Activated CD4-positive, alpha-beta T cell treated with anti-CD3 and anti-CD28 coated beads for 4 hours (primary cell): Measurements from ENCODE around the gene CD58.

Experiments used
- DNase-seq, 2 donors: peaks; one replicate each; pipeline ENCODE4 v3.0.0-alpha.2; 2020

CD58 gene

DNA sequence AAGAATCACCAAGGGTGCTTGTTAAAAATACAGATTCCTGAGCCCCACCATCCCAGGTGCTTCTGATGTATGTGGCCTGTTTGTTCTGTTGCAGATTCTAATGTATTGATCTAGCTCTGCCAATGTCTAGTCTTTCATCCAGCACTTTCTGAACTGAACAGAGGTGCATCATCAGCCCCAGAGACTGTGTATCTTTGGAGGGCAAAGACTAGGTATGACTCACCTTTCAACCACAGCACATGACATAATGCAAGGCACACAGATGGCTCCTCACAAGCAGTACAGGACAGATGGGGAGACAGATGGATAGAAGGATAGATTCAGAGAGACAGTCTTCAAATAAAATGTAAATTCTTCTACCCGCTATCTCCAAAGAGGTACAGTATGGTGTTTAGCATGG, 32.3 kb downstream of the CD58 start:
- DNase-seq = peak; percentile 44 to 50

DNA sequence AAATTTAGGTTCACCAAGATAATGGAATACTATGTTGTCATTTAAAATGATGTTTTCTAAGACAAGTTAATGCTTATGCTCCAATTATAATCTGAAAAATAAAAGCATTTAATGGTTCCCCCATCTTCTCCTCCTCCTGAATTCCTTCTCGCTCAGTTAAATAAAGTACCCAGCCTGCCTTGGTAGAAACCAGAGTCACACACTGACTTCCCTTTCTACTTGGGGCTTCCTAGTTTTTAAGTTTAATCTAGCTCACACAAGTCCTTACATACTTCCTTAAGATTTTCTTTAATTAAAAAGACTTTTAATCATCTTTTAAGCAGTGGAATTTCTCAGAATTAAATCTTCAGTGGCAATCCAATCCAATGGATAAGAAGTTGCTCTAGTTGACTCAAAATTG, 32.9 kb downstream of the CD58 start:
- no peak for DNase-seq

DNA sequence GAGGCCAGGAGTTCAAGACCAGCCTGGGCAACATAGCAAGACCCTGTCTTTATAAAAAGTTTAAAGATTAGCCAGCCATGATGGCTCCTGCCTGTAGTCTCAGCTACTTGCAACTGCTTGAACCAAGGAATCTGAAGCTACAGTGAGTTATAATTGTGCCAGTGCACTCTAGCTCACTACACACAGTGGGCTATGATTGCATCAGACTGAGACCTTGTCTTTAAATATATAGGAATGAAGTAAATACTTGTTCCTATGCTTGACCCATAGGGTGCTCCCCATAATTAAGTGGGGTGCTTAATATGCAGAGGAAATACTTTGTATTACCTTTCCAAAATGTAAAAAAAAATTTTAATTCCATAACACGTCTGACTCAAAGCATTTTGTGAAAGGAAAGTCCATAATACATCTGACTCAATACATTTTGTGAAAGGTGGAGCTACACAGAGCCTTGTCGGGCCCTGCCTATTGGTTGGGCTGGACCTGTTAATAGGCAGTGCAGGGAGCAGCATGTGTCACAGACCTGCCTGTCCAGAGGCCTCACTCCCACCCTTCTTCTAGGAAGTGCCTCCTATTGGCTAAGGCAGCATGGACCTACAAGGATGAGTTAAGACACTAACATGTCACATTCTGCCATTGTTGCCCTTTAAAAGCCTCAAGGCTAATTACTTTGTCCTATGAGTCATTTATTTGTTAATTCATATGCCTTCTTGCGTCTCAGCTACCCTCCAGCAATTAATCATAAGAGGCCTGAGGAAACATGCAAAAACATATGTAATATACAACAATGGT, 33.6 kb downstream of the CD58 start:
- no peak for DNase-seq

DNA sequence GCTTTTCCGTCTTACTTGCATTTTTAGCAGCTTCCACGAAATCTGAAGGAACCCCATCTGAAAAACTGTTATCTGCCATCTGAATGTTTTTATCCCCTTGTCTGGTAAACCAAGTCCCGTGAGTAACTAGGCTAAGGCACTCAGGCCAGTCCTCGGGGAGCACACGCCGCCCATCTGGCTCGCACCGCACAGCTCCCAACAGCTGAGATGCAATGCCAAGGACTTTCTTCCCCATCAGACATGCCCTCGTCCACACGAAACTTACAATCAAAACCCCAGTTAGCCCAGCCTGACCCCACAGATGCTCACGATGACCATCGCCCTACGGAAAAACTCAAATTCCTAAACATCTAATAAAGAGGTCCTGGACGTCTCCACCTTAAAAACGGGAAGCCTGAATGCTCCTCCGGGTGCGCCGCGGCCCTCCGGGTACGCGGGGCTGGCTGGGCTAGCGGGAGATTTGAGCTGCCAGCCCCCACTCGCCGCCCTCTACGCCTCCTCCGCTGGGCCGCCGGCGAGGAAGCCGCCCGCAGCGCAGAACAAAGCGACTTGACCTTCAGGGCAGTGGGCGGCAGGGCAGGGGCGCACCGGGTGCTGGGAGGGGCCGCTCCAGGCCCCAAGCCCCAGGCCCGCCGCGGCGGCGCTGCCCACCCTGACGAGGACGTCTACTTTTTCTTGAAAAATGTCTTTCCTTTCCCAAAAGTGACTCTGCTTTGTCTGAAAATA, 36.6 kb downstream of the CD58 start:
- DNase-seq = no peak

DNA sequence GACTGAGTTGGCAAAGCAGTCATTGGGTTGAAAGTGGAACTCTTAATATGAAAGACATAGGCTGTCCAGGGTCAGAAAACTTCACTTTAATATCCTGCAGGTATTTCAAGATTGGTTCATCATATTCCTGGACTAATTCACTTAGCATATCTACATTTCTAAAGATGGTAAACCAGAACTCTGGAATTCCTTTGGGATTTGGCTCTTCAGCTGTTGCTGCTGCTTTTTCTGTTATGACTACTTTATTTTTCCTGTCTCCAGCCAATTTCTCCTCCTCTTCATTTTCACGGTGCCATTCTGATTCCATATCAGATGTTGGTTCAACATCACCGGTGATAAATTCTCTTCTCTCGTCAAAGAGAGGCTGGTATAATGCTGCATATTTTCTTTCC, 37.4 kb downstream of the CD58 start:
- DNase-seq = no peak

DNA sequence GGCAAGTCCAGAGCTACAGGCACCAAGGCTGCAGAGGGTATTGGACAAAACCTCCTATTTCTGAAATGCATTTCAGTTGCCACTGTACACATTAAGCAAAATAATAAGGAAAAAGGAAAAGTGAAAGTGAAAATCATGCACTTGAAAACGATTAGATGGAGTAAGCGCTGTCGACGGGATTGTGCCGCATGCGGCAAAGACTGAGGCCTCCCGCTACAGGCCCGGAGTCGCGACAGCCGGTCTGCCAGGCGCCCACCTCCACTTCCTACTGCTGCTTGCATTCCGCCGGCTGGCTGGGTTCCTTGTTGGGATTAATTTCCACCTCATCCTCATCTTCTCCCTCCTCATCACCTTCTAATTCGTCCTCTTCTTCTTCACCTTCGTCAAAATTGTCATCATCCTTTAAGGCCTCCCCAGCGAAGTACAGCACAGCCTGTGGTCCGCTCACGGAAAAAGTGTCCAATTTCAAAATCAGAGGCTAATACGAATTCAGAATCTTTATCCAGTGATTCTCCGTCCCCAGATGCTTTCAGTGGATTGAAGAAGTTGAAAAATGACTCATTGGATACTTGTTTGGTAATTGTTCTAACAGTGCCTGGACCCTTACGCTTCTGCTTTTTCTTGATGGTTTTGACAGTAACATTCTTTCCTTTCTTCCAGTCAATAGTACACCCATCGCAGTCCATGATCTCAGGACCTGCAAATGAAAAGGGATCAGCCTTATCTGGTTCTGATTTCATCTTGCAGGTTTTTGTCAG, 38.0 kb downstream of the CD58 start:
- DNase-seq = no peak

DNA sequence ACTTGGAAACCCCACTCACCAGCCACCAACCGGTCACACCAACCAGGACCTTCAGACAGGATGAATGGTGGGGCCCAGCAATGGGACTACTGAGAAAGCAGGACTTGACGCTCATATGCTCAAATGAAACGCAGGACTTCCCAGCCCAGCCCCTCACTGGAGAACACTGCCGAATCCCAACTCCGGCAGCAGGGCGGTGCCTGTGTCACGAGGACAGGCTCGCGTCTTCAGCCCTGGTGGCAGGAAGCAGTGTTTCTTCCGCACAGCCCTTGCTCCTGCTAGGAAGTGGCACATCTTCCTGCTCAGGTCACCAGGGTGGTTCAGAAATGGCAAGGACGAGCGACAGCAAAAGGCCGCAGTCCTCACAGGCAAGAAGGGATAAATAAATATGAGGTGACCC, 38.9 kb downstream of the CD58 start:
- no peak for DNase-seq

DNA sequence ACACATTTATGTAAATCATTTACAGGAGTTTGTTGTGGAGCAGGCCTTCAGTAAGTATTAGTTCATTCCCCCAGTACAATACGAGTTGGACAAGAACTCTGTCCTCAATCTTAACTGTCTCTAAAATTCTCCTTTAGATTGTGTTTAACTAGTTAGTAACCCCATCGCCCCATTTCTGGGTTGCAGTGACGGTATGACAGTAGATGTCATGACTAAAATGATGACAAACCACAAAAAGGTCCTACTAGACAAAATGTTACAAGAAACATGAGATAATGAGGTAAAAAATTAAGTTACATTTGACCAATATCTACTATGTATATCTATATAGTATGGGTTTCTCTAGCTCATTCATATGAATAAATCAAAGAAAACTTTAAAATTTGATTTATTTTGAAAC, 41.1 kb downstream of the CD58 start:
- DNase-seq = no peak

DNA sequence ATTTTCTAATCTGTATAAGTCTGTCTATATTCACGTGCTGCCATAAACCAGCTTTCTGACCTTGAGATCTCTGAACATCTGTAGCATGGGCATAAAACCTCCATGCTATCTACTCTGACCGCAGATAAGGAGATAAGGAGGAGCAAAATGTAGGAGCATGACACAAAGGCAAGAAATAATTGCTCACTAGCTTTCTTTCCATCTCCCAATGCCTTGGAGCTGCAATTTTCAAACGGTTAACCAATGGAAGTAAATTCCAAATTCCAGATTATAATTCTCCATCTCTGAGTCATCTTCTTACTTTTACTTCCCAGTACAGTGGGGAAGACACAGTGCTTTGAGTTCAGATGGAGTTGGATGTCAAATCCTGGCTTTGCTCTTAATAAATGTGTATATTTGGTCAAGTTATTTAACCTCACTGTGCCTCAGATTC, 41.6 kb downstream of the CD58 start:
- no peak for DNase-seq

DNA sequence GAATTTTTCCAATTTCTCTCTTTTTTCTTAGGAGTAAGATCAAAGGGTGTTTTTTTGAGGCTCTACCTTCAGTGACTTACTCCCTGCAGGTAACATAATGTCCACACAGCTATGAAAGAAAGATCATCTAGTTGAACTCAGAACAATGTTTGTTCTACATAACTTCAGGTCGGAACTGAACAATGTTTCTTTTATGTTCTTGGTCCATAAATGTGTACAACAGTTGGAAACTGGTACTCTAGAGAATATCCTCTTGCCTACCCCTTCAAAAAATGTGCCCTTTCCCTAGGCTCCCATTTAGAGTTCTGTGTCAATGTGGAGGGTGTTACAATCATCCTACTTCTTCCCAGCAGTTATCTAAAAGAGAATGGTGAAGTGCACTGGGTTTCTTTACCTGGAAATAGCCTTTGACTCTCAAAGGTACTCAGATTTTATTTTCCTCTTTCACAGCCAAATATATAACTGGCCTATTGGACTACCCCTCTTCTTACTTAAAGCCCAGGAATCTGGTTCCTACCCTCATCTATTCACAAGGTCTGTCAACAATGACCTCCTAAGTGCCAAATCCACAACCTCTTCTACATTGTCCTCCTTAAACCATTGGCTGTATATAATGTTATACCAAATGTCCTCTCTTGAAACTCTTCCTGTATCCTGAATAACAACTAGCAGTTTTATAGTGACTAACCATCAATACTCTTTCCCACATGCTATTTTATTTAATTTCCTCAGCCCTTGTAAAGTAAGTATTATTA, 42.3 kb downstream of the CD58 start:
- DNase-seq = no peak

DNA sequence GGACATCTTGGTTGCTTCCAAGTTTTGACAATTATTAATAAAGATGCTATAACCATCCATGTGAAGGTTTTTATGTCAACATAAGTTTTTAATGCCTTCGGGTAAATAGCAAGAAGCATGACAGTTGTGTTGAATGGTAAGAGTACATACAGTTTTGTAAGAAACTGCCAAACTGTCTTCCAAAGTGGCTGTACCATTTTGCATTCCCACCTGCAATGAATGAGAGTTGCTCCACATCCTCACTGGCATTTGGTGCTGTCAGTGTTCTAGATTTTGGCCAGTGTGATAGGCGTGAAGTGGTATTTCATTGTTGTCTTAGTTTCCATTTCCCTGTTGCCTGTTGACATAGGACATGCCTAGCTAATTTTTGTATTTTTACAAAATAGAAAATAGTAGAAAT, 45.4 kb downstream of the CD58 start:
- no peak for DNase-seq

DNA sequence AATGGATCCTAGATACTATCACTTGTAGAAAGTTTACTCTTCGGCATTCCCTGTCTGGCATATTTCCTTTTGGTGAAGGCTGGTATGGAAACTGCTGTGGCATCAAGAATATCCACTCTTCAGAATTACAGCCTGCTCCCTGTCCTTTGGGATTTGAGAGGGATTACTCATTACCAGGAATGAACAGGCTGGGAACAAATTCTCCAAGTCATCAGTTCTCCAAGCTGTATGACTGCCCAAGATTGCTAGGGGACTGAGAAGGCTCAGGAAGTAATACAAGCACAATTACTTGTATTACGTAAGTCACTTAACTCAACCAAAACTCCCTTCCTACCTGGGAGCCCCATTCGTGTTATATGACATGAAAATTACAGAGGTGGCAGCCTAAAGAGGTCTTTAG, 49.6 kb downstream of the CD58 start:
- no peak for DNase-seq

DNA sequence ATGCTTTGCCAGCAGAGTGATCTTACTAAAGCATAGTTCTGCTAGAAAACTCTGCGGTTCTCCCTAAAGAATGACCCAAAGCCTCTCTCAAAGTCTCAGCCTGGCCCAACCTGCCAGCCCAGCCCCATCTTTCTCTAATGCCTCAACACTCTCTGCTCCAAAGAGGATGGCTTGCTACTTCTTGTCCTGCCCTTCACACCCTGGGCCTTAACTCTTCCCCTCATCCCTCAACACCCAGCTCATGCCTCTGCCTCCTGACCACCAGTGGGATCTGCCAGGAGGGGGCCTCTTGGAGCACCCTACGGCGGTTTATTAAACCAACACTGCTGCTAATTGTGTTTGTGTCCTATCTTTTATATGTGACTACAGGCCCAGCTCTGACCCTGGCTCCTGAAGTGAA, 52.4 kb downstream of the CD58 start:
- no peak for DNase-seq

DNA sequence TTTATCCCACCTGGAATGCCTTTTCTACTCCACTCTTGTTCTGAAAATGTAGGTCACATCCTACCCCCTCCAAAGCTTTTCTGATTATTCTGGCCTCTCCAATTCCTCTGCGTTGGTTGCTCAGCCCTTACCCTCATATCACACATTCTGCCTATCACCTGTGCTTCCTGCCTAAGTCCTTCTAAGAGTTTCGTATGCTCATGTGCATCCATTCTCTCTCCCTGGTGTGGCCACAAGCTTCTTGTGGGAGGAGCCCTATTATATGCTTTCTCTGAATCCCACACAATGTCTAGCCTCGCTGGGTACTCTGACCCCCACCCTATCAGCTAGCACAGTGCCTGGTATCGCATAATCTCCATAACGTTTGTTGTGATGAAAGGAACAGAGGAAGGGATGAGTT, 54.2 kb downstream of the CD58 start:
- no peak for DNase-seq

DNA sequence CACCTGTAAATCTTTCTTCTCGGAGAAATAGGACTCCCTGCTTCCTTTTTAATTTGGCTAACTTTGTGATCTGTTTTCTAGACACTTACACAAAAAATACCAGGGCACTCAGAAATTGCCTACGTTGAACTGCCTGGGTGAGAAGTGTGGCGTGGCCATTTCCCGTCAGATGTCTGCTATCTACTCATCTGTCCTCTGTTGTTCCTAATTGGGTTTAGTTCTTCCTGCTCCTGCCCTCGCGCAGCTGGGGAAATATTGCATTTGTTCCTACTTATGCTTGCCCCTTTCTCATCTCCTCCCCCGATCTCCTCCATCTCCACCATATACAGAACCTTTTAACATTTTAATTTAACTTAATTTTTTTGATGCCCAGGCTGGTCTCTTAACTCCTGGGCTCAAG, 55.1 kb downstream of the CD58 start:
- DNase-seq = no peak

DNA sequence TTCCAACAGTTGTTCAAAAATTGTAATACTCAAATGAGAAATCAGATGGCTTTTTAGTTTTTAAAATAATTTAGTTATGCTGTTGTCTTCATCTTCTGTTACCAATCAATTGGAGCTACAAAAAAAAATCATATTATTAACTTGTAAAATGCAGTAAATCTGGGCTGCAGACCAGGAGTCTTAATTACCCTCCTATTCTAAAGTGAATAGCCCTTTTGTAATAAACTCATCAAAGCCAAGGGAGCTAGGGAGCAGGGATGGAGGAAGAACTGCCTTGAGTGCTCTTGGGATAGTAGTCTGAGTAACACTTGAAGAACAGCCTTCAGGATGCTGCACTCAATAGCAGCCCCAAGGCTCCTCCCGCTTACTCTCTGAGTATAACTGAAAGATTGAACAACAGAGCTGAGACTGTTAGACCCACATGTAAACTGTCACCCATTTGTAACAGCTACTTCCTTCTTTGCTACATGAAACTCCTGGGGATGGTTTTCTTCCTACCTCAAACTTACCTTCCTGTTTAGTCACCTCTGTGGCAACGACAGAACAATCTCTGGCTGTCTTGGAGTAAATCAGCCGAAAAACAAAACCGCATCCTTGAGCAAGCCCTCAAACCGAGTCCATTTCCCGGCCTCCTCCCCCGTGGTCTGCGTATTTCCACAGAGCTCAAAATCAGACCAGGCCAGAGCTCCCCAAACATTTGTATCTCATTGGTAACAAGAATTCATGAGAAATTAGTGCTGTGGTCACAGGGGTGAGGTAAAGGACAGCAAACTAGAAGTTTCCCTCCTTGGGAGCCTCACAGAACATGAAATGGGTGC, 55.9 kb downstream of the CD58 start:
- peak; percentile 52 to 55 for DNase-seq

DNA sequence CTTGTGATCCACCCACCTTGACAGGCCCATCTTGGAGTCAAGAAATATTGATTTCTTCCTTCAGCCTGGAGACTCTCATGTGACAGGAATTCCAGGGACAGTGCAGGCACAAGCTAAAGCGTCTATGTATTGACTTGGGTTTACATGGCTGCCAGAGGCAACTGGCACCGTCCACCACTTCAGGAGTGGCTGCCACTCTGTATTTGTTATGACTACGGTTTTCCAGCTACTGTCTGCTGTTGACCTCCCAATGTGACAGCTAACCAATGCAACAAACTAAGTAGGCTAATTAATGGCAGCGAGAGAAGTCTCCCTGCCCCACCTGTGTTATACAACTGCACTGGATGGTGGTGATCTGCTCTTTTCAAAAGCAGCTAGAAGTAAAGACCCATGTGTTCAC, 56.9 kb downstream of the CD58 start:
- DNase-seq = no peak

DNA sequence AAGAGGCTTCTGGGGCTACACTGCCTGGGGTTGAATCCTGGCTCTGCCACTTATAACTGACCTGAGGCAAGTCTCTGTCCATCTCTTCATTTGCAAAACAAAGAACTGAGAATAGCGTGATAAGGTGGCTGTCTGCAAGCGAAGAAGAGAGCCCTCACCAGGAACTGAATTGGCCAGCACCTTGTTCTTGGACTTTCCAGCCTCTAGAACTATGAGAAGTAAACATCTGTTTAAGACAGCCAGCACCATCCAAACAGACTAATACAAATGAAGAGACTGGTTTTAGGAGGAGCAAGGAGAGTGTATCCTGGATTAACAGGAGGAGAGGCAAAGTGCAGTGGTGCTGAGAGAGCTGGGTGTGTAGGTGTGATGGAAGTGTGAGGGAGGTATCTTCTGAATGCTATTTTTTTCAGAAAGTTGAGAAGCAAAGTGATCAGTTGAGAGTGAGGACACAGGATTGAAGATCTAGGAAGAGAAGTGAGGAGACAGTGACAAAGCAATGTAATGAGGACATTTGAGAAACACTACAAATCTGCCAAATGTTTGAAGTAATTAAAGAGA, 59.3 kb downstream of the CD58 start:
- DNase-seq = no peak

DNA sequence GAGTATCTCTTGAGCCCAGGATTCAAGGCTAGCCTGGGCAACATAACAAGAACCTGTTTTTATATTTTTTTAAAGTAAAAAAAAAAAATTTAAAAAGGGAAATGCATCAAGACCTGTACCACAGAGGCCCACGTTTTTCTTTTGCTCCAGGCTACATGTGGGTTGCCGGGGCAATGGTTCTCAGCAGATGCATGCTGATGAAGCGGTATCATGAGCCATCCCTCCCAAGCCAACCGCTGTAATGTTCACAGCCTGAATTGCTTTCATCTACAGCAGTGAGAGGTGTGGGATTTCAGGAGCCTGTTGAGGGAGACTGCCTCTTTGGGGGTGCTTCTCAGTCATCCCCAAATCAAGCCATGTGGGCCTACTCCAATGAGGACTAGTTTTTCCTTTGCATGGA, 60.5 kb downstream of the CD58 start:
- no peak for DNase-seq

DNA sequence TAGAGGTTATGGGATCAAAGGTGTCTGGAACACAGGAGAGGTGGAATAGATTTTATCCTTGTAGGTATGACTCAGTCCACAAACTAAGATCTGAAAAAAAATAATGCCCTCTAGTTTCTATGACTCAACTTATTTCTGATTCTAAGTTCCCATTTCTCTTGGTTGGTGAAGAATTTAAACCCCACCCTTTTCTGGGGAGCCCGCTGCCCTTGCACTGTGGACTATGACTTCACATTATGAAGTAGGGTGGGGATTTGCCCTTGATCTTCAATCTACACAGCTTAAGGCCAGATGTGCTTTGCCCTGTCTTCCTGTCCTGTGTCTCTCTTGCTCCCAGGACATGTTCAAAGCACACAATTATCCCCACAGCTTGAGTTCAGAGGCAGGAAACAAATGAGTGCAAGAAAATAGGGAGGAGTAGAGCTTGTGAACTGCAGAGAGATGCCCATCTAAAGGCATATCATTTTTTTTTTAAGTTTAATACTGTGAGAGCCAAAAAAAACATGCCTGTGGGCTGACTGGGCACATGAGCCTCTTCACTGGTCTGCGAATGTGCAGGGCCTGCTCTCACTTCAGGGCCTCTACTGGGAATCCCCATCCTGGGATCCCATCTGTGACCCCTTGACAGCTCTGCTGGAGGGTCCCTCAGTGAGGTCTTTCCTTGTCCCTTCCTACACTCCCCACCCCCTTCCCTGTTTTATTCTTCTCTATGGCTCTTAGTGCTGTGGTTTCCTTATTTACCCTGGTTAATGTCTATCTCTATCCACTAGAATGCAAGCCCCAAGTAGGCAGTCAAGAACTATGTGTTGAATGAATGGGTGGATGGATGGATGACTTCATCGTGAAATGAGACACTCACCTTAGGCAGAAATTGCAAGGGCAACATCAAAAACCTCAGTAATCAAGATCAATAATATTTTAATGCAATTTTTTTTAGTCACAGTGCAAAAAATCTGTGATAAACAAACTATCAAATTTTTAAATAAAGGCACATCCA, 61.5 kb downstream of the CD58 start:
- DNase-seq = peak; percentile 35 to 48
